HG02840 (cell line): Measurements from ENCODE around the gene ZNF555.
"Not testable (repeated sequence)": the region's sequence is repeated elsewhere in the genome, so short reads cannot be mapped to it uniquely, and the experiment has no call there.

Experiments
- ATAC-seq: cut with Tn5 transposase; IDR thresholded peaks from one replicate; pipeline ENCODE4 v1.9.1; 2021; ENCODE audit warnings: mild to moderate bottlenecking, moderate library complexity, moderate number of reproducible peaks; ENCODE audit not compliant: unreplicated experiment, low FRiP score

The ZNF555 gene

GRCh38 chr19:2865334-2866100 lies 24.2 kb downstream of the ZNF555 start:
- ATAC-seq = no peak

- ATAC-seq = no peak
Measured at GRCh38 chr19:2866495-2867024, 25.3 kb downstream of the ZNF555 start.

GRCh38 chr19:2867025-2867991 lies 26.0 kb downstream of the ZNF555 start, which contains the start of gene ZNF556:
Gene ZNF556 (plus strand): TSS chr19:2867335. CDS start chr19:2867422, 87 bp downstream.
- ATAC-seq = no peak

GRCh38 chr19:2869618-2870017 lies 28.3 kb downstream of the ZNF555 start:
- no peak for ATAC-seq

GRCh38 chr19:2872175-2872574 lies 30.9 kb downstream of the ZNF555 start:
- ATAC-seq = not testable (repeated sequence)

GRCh38 chr19:2877398-2878331 lies 36.4 kb downstream of the ZNF555 start:
- ATAC-seq = no peak

GRCh38 chr19:2883686-2884439 lies 42.6 kb downstream of the ZNF555 start:
- ATAC-seq = no peak

GRCh38 chr19:2885736-2886135 lies 44.5 kb downstream of the ZNF555 start:
- ATAC-seq = no peak

GRCh38 chr19:2887391-2887914 lies 46.2 kb downstream of the ZNF555 start:
- ATAC-seq = no peak

- ATAC-seq = no peak
Measured at GRCh38 chr19:2888731-2889224, 47.5 kb downstream of the ZNF555 start.

- ATAC-seq = not testable (repeated sequence)
Measured at GRCh38 chr19:2890531-2890930, 49.3 kb downstream of the ZNF555 start.

- no peak for ATAC-seq
Measured at GRCh38 chr19:2896694-2897093, 55.4 kb downstream of the ZNF555 start.

GRCh38 chr19:2900296-2901252 lies 59.3 kb downstream of the ZNF555 start, which contains the start of gene ZNF57:
Gene ZNF57 (plus strand): TSS chr19:2900928. CDS start chr19:2901046, 118 bp downstream.
- ATAC-seq = peak; percentile 96

- no peak for ATAC-seq
Measured at GRCh38 chr19:2902590-2903218, 61.4 kb downstream of the ZNF555 start.

GRCh38 chr19:2903326-2903725 lies 62.1 kb downstream of the ZNF555 start:
- not testable (repeated sequence) for ATAC-seq

GRCh38 chr19:2905918-2906519 lies 64.7 kb downstream of the ZNF555 start:
- no peak for ATAC-seq
